K562 (cell line): ENCODE results near the gene LMO3. TPM values are rescaled to one million over a fixed set of nuclear protein-coding genes. Genes with fewer than 3 reads are reported as not detected.

Source experiments
- ATAC-seq: fragments of 200-7000 bp; cut with Tn5 transposase; 3 replicates; pipeline ENCODE4 v1.9.1; 2020; ENCODE audit warnings: moderate library complexity
- BruUV-seq: library from RNA; stranded (reverse); fragments of 400-500 nt; replicated peaks from 2 replicates; lab custom pipeline; 2021; lab: Mats Ljungman, UMichigan
- CTCF ChIA-PET: fragments of 300-600 bp; formaldehyde crosslinking; extraction: SDS; loops from one replicate; lab custom pipeline; 2021; ENCODE audit warnings: low intra/inter-chr PET ratio; lab: Yijun Ruan, JAX
- POLR2A ChIA-PET: fragments of 300-600, 350-650 bp; sonication (Branson Sonifier 250); formaldehyde crosslinking; extraction: SDS; loops from one replicate; lab custom pipeline; 2021; ENCODE audit warnings: antibody characterized with exemption, inconsistent platforms; lab: Yijun Ruan, JAX
- DNase-seq, 4 experiments: peaks; one replicate each; pipeline versions ENCODE4 v3.0.0 to v3.0.0-alpha.2; 2011 to 2018; ENCODE audit warnings: low spot score in 3 of 4, mixed read lengths in 3 of 4; ENCODE audit errors: extremely low read depth in 1 of 4
- FAIRE-seq: peaks from 2 replicates; lab custom pipeline; 2011; peaks lifted over from hg19 to GRCh38; lab: Jason Lieb, UNC
- H2AFZ ChIP-seq: 2 replicates; pipeline ENCODE4 v1.6.0; 2011; ENCODE audit warnings: low read depth, low read length, control low read depth, inconsistent platforms
- H3K27ac ChIP-seq: fragments of 200-600 bp; 3 replicates; pipeline ENCODE4 v1.8.0; 2011; ENCODE audit warnings: low read depth, mild to moderate bottlenecking, control low read depth, inconsistent platforms, low read length, moderate library complexity, mixed read lengths; ENCODE audit errors: extremely low read depth
- H3K27me3 ChIP-seq, 2 experiments: fragments of 300-600 bp in 1 of 2; 2 replicates in 1 of 2; 3 replicates in 1 of 2; pipeline versions ENCODE4 v1.6.0 to v1.8.0; 2011; ENCODE audit warnings: inconsistent platforms in 2 of 2, low read length in 2 of 2, mild to moderate bottlenecking in 1 of 2, mixed read lengths in 1 of 2, moderate library complexity in 1 of 2; ENCODE audit not compliant: control insufficient read depth in 2 of 2, insufficient read depth in 2 of 2
- H3K36me3 ChIP-seq: fragments of 300-600 bp; 3 replicates; pipeline ENCODE4 v1.8.0; 2011; ENCODE audit warnings: mild to moderate bottlenecking, low read length, inconsistent platforms; ENCODE audit not compliant: control insufficient read depth, insufficient read depth
- H3K4me1 ChIP-seq, 2 experiments: fragments of 200-600 bp in 1 of 2; replicated peaks in 1 of 2; 2 replicates in 1 of 2; 3 replicates in 1 of 2; pipeline versions ENCODE4 v1.5.1 to v1.8.0; 2011; ENCODE audit warnings: inconsistent platforms in 2 of 2, low read length in 2 of 2, mild to moderate bottlenecking in 1 of 2, mixed read lengths in 1 of 2, moderate library complexity in 1 of 2; ENCODE audit not compliant: control insufficient read depth in 2 of 2, insufficient read depth in 2 of 2
- H3K4me2 ChIP-seq: 2 replicates; pipeline ENCODE4 v1.6.1; 2011; ENCODE audit warnings: low read length, control low read depth, inconsistent platforms, mixed read lengths; ENCODE audit not compliant: insufficient read depth
- H3K4me3 ChIP-seq: fragments of 200-600 bp; sonication (generic), shearing (Covaris generic); 2 replicates; pipeline ENCODE4 v1.5.1; 2016; ENCODE audit warnings: control low read depth, inconsistent platforms
- H3K79me2 ChIP-seq: fragments of 200-600 bp; 3 replicates; pipeline ENCODE4 v1.8.0; 2011; ENCODE audit warnings: low read length, inconsistent platforms; ENCODE audit not compliant: control insufficient read depth, insufficient read depth
- H3K9ac ChIP-seq, 2 experiments: 2 replicates each; pipeline versions ENCODE4 v1.6.0 to v1.6.1; 2011; ENCODE audit warnings: low read depth in 2 of 2, low read length in 2 of 2, control low read depth in 1 of 2, inconsistent platforms in 1 of 2, mild to moderate bottlenecking in 1 of 2, mixed read lengths in 1 of 2; ENCODE audit not compliant: insufficient read depth in 1 of 2
- H3K9me1 ChIP-seq: one replicate; pipeline ENCODE4 v1.6.0; 2011; ENCODE audit warnings: inconsistent platforms, mild to moderate bottlenecking, low read length, moderate library complexity; ENCODE audit not compliant: control insufficient read depth, insufficient read depth
- H3K9me3 ChIP-seq: replicated peaks from 2 replicates; pipeline ENCODE4 v1.5.1; 2011; ENCODE audit warnings: low read depth, low read length, inconsistent platforms; ENCODE audit not compliant: control insufficient read depth, insufficient read depth
- H4K20me1 ChIP-seq: replicated peaks from 2 replicates; pipeline ENCODE4 v1.6.1; 2011; ENCODE audit warnings: low read length, inconsistent platforms, mixed read lengths; ENCODE audit not compliant: control insufficient read depth, insufficient read depth
- ASH1L ChIP-seq: fragments of 450-650 bp; IDR thresholded peaks from 2 replicates; pipeline ENCODE4 v1.6.1; 2018; ENCODE audit warnings: borderline replicate concordance, mild to moderate bottlenecking, low read depth; ENCODE audit not compliant: partially characterized antibody
- EGR1 ChIP-seq: fragments of 450-650 bp; conservative IDR thresholded peaks from 2 replicates; pipeline ENCODE4 v1.6.1; 2017; ENCODE audit warnings: mild to moderate bottlenecking
- HNRNPUL1 ChIP-seq: fragments of 200-400 bp; formaldehyde crosslinking; IDR thresholded peaks from 2 replicates; pipeline ENCODE4 v1.6.1; 2017; ENCODE audit warnings: low read length
- NFYB ChIP-seq: IDR thresholded peaks from 2 replicates; pipeline ENCODE4 v1.6.1; 2011; ENCODE audit warnings: mild to moderate bottlenecking, moderate library complexity; ENCODE audit not compliant: insufficient read length; ENCODE audit errors: extremely low read depth
- POLR2AphosphoS2 ChIP-seq: IDR thresholded peaks from 2 replicates; pipeline ENCODE4 v1.6.1; 2012; ENCODE audit warnings: low read length, improper control_type of control experiment
- POU5F1 ChIP-seq: fragments of 150-350 bp; IDR thresholded peaks from 2 replicates; pipeline ENCODE4 v1.6.1; 2014; ENCODE audit warnings: borderline replicate concordance, low read length, low read depth, mild to moderate bottlenecking; ENCODE audit not compliant: partially characterized antibody
- RFX7 ChIP-seq: fragments of 250-450 bp; sonication (Bioruptor Pico); IDR thresholded peaks from 2 replicates; pipeline ENCODE4 v1.5.1; 2021; ENCODE audit warnings: mild to moderate bottlenecking
- SAFB ChIP-seq: fragments of 200-400 bp; formaldehyde crosslinking; IDR thresholded peaks from 2 replicates; pipeline ENCODE4 v1.6.1; 2017; ENCODE audit warnings: low read depth, low read length, borderline replicate concordance
- SMARCE1 ChIP-seq: fragments of 450-650 bp; IDR thresholded peaks from 2 replicates; pipeline ENCODE4 v1.7.1; 2016; ENCODE audit warnings: mild to moderate bottlenecking
- ZNF561 ChIP-seq: fragments of 450-650 bp; formaldehyde crosslinking; conservative IDR thresholded peaks from 2 replicates; pipeline ENCODE4 v1.4.0; 2020; ENCODE audit warnings: mild to moderate bottlenecking, moderate library complexity
- WGBS: fragments of 100-300 bp; shearing (Covaris generic); methylation state at CpG from one replicate; pipeline ENCODE4 v1.1.6; 2016; ENCODE audit warnings: low coverage, mixed read lengths; ENCODE audit not compliant: insufficient coverage; ENCODE audit errors: missing lambda C conversion rate; 5-methylcytosine and 5-hydroxymethylcytosine counted together
- in situ Hi-C: fragments of 300-500 bp; cut with MboI; formaldehyde crosslinking; loops from 4 replicates; pipeline ENCODE4 v1.15.0; 2018; ENCODE audit warnings: inconsistent platforms, mixed read lengths
- intact Hi-C: fragments of 100-400 bp; cut with micrococcal nuclease; formaldehyde crosslinking; loops from 2 replicates; pipeline ENCODE4 v1.14.2; 2022
- polyA plus RNA-seq, 8 experiments: library from polyadenylated mRNA; depleted of rRNA in 4 of 8; stranded (reverse) in 5 of 8; unstranded in 3 of 8; fragments of >200 nt; fragmentation: Nextera tagmentation in 2 of 8; fragmentation: Illumina TruSeq in 1 of 8; extraction: Ambion mirVana in 2 of 8; extraction: Trizol in 1 of 8; gene quantifications; 2 replicates each; pipeline versions ENCODE4 v1.2.1 to v1.2.3, GENCODE V29; 2011 to 2014; ENCODE audit warnings: inconsistent platforms in 1 of 8, missing spikeins in 1 of 8
- total RNA-seq, 7 experiments: library from RNA; depleted of rRNA in 6 of 7; stranded (reverse); fragments of >200 nt in 6 of 7; fragmentation: Illumina TruSeq in 2 of 7; extraction: Trizol in 2 of 7; gene quantifications; 2 replicates each; pipeline versions ENCODE4 v1.2.1 to v1.2.3, GENCODE V29; 2011 to 2021; ENCODE audit warnings: low replicate concordance in 1 of 7
- TF ChIP-seq, protein P1 (sequence below): fragments of 450-650 bp; IDR thresholded peaks from 2 replicates; pipeline ENCODE4 v1.7.1; 2018; ENCODE audit warnings: mild to moderate bottlenecking, low read depth; ENCODE audit not compliant: partially characterized antibody
- TF ChIP-seq, protein P2 (sequence below), 2 experiments: fragments of 450-650 bp in 1 of 2; sonication (generic) in 1 of 2; formaldehyde crosslinking; conservative IDR thresholded peaks; 2 replicates each; pipeline versions ENCODE4 v1.4.0 to v1.8.1; 2020 to 2022; ENCODE audit warnings: mild to moderate bottlenecking in 1 of 2, missing genetic modification reagents in 1 of 2
- TF ChIP-seq, protein P3 (sequence below): sonication (generic); formaldehyde crosslinking; IDR thresholded peaks from 2 replicates; pipeline ENCODE4 v1.8.1; 2023; ENCODE audit warnings: mild to moderate bottlenecking, missing genetic modification reagents, moderate library complexity
- TF ChIP-seq, protein P4 (sequence below): sonication (generic); formaldehyde crosslinking; IDR thresholded peaks from 2 replicates; pipeline ENCODE4 v1.8.0; 2022; ENCODE audit warnings: mild to moderate bottlenecking, missing genetic modification reagents
- TF ChIP-seq, protein P5 (sequence below): sonication (generic); formaldehyde crosslinking; IDR thresholded peaks from 2 replicates; pipeline ENCODE4 v1.8.1; 2023; ENCODE audit warnings: mild to moderate bottlenecking, missing genetic modification reagents

LMO3 gene
- total and polyA plus RNA-seq, 9 of the 15 experiments (the other 6 are each of a cell fraction or from before 2014, with no cell fraction given): 0.04 to 0.40 (median 0.05) TPM; not detected in 6

DNA sequence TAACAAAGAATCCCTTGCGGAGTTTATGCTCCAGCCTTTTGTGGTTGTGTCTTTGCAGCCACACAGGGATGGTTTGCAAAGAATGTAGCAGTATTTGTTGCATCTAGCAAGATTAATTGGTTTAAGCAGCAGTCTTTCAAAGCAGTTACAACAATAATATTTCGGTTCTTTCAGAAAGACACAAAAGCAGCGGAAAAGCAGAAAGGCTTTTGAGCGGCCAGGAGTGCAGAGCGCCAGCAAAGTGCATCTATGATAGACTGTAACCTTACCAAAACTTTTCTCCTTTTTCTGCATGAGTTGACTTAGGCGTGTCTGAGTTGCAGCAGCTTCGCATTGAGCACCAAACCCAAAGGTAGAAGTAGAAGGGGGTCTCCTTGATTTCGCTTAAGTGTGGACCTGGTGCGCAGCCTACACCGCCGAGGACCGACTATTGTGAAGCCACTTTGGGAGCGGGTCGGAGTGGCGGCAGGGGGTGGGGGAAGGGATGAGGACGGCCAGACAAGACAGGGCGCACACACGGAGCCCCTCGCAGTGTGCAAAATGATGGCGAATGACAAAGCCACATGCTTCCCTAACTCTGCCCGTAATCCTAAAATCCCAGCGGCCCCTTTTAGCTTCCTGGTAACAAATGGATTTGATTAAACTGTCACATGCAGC, 1.2 kb downstream of the LMO3 start:
- DNase-seq (no peak), ATAC-seq (no peak), FAIRE-seq (no peak)
- BruUV-seq: no TSS peak
- in situ Hi-C loops (no loop called here), intact Hi-C loops (no loop called here)
- Histone ChIP-seq H3K4me2 (no peak overlapping the region), H3K79me2 (no peaks in the 10 kb centered on the region), H3K9me1 (no peaks in the 10 kb centered on the region), H4K20me1 (no peaks in the 10 kb centered on the region), H3K4me3 (no peak overlapping the region), H3K4me1 (no peaks in the 10 kb centered on the region), H3K9ac (no peak overlapping the region), H3K36me3 (no peaks in the 10 kb centered on the region), H3K9me3 (no peaks in the 10 kb centered on the region), H2AFZ (no peak overlapping the region), H3K27ac (no peak overlapping the region), H3K27me3 (no peaks in the 10 kb centered on the region)
- CTCF ChIA-PET: no interaction called here
- TF ChIP-seq ASH1L (no peak), POU5F1 (no peak), HNRNPUL1 (no peak), POLR2AphosphoS2 (no peak), ZNF561 (CRISPR knock-in tag) (no peak), SMARCE1 (no peak), RFX7 (CRISPR knock-in tag) (no peak), SAFB (no peak), EGR1 (no peak), NFYB (no peak)
- TF ChIP-seq, protein P1, sequence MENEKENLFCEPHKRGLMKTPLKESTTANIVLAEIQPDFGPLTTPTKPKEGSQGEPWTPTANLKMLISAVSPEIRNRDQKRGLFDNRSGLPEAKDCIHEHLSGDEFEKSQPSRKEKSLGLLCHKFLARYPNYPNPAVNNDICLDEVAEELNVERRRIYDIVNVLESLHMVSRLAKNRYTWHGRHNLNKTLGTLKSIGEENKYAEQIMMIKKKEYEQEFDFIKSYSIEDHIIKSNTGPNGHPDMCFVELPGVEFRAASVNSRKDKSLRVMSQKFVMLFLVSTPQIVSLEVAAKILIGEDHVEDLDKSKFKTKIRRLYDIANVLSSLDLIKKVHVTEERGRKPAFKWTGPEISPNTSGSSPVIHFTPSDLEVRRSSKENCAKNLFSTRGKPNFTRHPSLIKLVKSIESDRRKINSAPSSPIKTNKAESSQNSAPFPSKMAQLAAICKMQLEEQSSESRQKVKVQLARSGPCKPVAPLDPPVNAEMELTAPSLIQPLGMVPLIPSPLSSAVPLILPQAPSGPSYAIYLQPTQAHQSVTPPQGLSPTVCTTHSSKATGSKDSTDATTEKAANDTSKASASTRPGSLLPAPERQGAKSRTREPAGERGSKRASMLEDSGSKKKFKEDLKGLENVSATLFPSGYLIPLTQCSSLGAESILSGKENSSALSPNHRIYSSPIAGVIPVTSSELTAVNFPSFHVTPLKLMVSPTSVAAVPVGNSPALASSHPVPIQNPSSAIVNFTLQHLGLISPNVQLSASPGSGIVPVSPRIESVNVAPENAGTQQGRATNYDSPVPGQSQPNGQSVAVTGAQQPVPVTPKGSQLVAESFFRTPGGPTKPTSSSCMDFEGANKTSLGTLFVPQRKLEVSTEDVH: no peak
- TF ChIP-seq, protein P2, sequence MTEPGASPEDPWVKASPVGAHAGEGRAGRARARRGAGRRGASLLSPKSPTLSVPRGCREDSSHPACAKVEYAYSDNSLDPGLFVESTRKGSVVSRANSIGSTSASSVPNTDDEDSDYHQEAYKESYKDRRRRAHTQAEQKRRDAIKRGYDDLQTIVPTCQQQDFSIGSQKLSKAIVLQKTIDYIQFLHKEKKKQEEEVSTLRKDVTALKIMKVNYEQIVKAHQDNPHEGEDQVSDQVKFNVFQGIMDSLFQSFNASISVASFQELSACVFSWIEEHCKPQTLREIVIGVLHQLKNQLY (CRISPR knock-in tag; conservative IDR thresholded peaks at IDR 0.05): no peak
- TF ChIP-seq, protein P3, sequence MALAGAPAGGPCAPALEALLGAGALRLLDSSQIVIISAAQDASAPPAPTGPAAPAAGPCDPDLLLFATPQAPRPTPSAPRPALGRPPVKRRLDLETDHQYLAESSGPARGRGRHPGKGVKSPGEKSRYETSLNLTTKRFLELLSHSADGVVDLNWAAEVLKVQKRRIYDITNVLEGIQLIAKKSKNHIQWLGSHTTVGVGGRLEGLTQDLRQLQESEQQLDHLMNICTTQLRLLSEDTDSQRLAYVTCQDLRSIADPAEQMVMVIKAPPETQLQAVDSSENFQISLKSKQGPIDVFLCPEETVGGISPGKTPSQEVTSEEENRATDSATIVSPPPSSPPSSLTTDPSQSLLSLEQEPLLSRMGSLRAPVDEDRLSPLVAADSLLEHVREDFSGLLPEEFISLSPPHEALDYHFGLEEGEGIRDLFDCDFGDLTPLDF (CRISPR knock-in tag): no peak
- TF ChIP-seq, protein P4, sequence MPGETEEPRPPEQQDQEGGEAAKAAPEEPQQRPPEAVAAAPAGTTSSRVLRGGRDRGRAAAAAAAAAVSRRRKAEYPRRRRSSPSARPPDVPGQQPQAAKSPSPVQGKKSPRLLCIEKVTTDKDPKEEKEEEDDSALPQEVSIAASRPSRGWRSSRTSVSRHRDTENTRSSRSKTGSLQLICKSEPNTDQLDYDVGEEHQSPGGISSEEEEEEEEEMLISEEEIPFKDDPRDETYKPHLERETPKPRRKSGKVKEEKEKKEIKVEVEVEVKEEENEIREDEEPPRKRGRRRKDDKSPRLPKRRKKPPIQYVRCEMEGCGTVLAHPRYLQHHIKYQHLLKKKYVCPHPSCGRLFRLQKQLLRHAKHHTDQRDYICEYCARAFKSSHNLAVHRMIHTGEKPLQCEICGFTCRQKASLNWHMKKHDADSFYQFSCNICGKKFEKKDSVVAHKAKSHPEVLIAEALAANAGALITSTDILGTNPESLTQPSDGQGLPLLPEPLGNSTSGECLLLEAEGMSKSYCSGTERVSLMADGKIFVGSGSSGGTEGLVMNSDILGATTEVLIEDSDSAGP: no peak
- TF ChIP-seq, protein P5, sequence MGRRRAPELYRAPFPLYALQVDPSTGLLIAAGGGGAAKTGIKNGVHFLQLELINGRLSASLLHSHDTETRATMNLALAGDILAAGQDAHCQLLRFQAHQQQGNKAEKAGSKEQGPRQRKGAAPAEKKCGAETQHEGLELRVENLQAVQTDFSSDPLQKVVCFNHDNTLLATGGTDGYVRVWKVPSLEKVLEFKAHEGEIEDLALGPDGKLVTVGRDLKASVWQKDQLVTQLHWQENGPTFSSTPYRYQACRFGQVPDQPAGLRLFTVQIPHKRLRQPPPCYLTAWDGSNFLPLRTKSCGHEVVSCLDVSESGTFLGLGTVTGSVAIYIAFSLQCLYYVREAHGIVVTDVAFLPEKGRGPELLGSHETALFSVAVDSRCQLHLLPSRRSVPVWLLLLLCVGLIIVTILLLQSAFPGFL (CRISPR knock-in tag): no peak
- POLR2A ChIA-PET: no interaction called here
- 2% methylated on average over 17 of the region's 22 CpGs for WGBS
